ENCODE results near the gene SNRPA. TPM values are rescaled to one million over a fixed set of nuclear protein-coding genes. Genes with fewer than 3 reads are reported as not detected.

Gene SNRPA
- total RNA-seq, 1 experiment from 2014 or later, result 225 TPM

- Histone ChIP-seq H3K9ac (ENCODE audit: extremely low read depth, insufficient read length, low read length) (no peak overlapping the region), H3T11ph (ENCODE audit: low read length) (no peak overlapping the region), H3K27me3 (ENCODE audit: insufficient read depth, low read length) (no peaks in the 10 kb centered on the region), H3K79me1 (ENCODE audit: insufficient read depth, low read depth, low read length, poor library complexity, severe bottlenecking) (no peaks in the 10 kb centered on the region), H2BK15ac (ENCODE audit: low read depth, low read length) (no peak overlapping the region), H3K27ac (ENCODE audit: insufficient read length, low read depth, low read length) (no peak overlapping the region), H2BK5ac (ENCODE audit: insufficient read length, low read length) (no peak overlapping the region), H4K5ac (ENCODE audit: insufficient read length, low read depth, low read length) (no peak overlapping the region), H2BK120ac (ENCODE audit: low read depth, low read length, poor library complexity, severe bottlenecking) (no peak overlapping the region), H3K18ac (ENCODE audit: insufficient read length, low read depth, low read length) (no peak overlapping the region), H4K20me1 (ENCODE audit: control insufficient read depth, insufficient read depth, insufficient read length) (no peaks in the 10 kb centered on the region), H2AFZ (ENCODE audit: low read length) (no peak overlapping the region), H3K4ac (ENCODE audit: low read depth, low read length) (no peak overlapping the region), H3K23me2 (ENCODE audit: insufficient read length, low read depth, low read length, poor library complexity, severe bottlenecking) (no peaks in the 10 kb centered on the region), H3K79me2 (ENCODE audit: insufficient read depth, low read length) (no peaks in the 10 kb centered on the region), H3K9me3 (ENCODE audit: control insufficient read depth, low read depth, low read length) (no peaks in the 10 kb centered on the region), H2AK5ac (ENCODE audit: insufficient read length, low read length) (no peak overlapping the region), H2BK20ac (ENCODE audit: low read depth, low read length, poor library complexity, severe bottlenecking) (no peak overlapping the region), H3K4me2 (ENCODE audit: insufficient read depth, insufficient read length, low read length) (no peak overlapping the region), H2BK12ac (ENCODE audit: insufficient read length, low read depth, low read length) (no peak overlapping the region), H4K8ac (replicated peaks; ENCODE audit: insufficient read length, low read depth, low read length) (no peak overlapping the region), H3K56ac (ENCODE audit: insufficient read length, low read depth, low read length) (no peak overlapping the region), H4K91ac (ENCODE audit: insufficient read length, low read depth, low read length) (no peak overlapping the region), H3K4me1 (ENCODE audit: insufficient read depth, low read length) (0 out of 2 replicates have a peak, but pooled peaks cover 4% of the 10 kb centered on the region), H3K23ac (ENCODE audit: insufficient read length, low read depth, low read length) (no peak overlapping the region), H3K14ac (ENCODE audit: insufficient read depth, low read length) (no peak overlapping the region)
- H3K27me3 Mint-ChIP-seq (ENCODE audit: low read depth), result no peaks in the 10 kb centered on the region
- TF ChIP-seq CTCF (conservative IDR thresholded peaks at IDR 0.05), result no peak
- DNase-seq, result no peak
- H3K36me3 Mint-ChIP-seq (ENCODE audit: insufficient read depth in 1 of 3, low read depth in 3 of 3), result peaks cover 6 to 17% (median 12%) of the 10 kb centered on the region in 3 experiments; a peak in 5 of 7 replicates
- no peak overlapping the region for H3K4me3 Mint-ChIP-seq
- no CpG with 5 or more reads among the region's 10 CpGs for WGBS (ENCODE audit: extremely low coverage, insufficient read length, low lambda C conversion rate)
- no peaks in the 10 kb centered on the region for H3K9me3 Mint-ChIP-seq
- peak overlapping the region in 1 of 3 experiments; percentile 42; a peak in 2 of 7 replicates for H3K27ac Mint-ChIP-seq
- peaks cover 16 to 20% of the 10 kb centered on the region in 2 experiments for H3K4me1 Mint-ChIP-seq
These were observed 7.1 kb upstream of the SNRPA start for GRCh38 chr19:40743926-40744325.
